ENCODE data around the gene TTC9C. TPM values are rescaled to one million over a fixed set of nuclear protein-coding genes. Genes with fewer than 3 reads are reported as not detected.

The TTC9C gene
- total and polyA plus RNA-seq, 2 of the 8 experiments (the other 6 are each of a cell fraction or from before 2014, with no cell fraction given) = 25.4 to 34.1 TPM

DNA sequence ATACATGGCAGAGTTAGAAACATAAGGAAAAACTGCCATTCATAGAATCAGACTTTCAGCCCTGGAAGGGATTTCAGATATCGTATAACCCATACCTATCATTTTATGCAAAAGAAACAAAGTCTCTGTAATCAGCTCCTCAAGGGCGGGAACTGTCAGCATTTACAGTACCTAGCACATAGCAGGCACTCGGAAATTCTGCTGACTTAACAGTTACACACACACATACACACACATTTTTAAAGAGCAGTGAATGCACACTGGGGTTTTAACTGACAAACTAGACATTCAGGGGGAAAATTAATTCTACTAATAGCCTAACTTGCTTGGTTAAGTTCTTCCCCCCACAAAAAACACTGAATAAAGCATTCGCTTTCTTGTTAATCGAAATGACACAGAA lies 12.1 kb upstream of the TTC9C start:
- Histone ChIP-seq H3K4me3 (ENCODE audit: extremely low read depth in 1 of 4, insufficient read depth in 2 of 4, low read depth in 3 of 4, low read length in 4 of 4) (no peak overlapping the region), H3K23me2 (ENCODE audit: low read depth, low read length) (no peaks in the 10 kb centered on the region), H3K56ac (replicated peaks; ENCODE audit: insufficient read length, low read depth, low read length) (no peak overlapping the region), H3K23ac (ENCODE audit: insufficient read length) (no peak overlapping the region), H3K9ac (replicated peaks in 1 of 4; ENCODE audit: extremely low read depth in 1 of 4, low read depth in 3 of 4, low read length in 3 of 4) (no peak overlapping the region), H3K79me2 (ENCODE audit: control insufficient read depth in 1 of 2, insufficient read depth in 2 of 2, low read length in 2 of 2) (peaks cover 0 to 19% of the 10 kb centered on the region in 2 experiments; a peak in 2 of 4 replicates), H2BK15ac (ENCODE audit: low read length) (no peak overlapping the region), H4K8ac (ENCODE audit: extremely low read depth, insufficient read depth, low read length) (no peak overlapping the region), H2AFZ (ENCODE audit: low read length) (no peak overlapping the region), H2BK120ac (replicated peaks; ENCODE audit: low read depth, low read length) (no peak overlapping the region), H3K79me1 (ENCODE audit: low read depth, low read length) (no peaks in the 10 kb centered on the region; the same call in 1 of the 2 replicates), H2BK12ac (ENCODE audit: low read depth, low read length) (no peak overlapping the region), H3K27me3 (replicated peaks in 1 of 4; ENCODE audit: control insufficient read depth in 3 of 4, extremely low read depth in 1 of 4, insufficient read depth in 3 of 4, low read length in 3 of 4) (no peaks in the 10 kb centered on the region; a peak in 1 of 7 replicates), H3K36me3 (ENCODE audit: control insufficient read depth in 2 of 4, insufficient read depth in 4 of 4, low read length in 3 of 4) (peaks cover 39 to 97% (median 76%) of the 10 kb centered on the region in 4 experiments), H4K91ac (replicated peaks; ENCODE audit: insufficient read length, low read length) (no peak overlapping the region), H3K9me3 (ENCODE audit: insufficient read depth in 2 of 2, low read depth in 1 of 2, low read length in 1 of 2) (no peaks in the 10 kb centered on the region), H3K18ac (ENCODE audit: extremely low read depth, low read length) (no peak overlapping the region), H3K4ac (replicated peaks; ENCODE audit: insufficient read length, low read depth, low read length) (no peak overlapping the region), H4K5ac (ENCODE audit: insufficient read length, low read depth, low read length) (no peak overlapping the region), H3K4me2 (ENCODE audit: insufficient read depth in 1 of 2, low read depth in 2 of 2, low read length in 2 of 2) (no peak overlapping the region), H3K27ac (ENCODE audit: low read depth, low read length) (no peak overlapping the region), H2BK20ac (ENCODE audit: low read length) (no peak overlapping the region), H2AK5ac (ENCODE audit: low read depth, low read length) (no peak overlapping the region), H3K14ac (ENCODE audit: insufficient read length) (no peak overlapping the region), H4K20me1 (replicated peaks in 1 of 2; ENCODE audit: control insufficient read depth in 1 of 2, insufficient read depth in 2 of 2, low read length in 2 of 2) (peaks cover 0 to 3% of the 10 kb centered on the region in 2 experiments), H2BK5ac (ENCODE audit: low read depth, low read length) (no peak overlapping the region), H3K4me1 (replicated peaks in 1 of 4; ENCODE audit: control insufficient read depth in 3 of 4, insufficient read depth in 4 of 4, low read length in 3 of 4) (peaks cover 0 to 13% (median 2%) of the 10 kb centered on the region in 4 experiments; a peak in 3 of 7 replicates)
- FAIRE-seq (no peak), DNase-seq (ENCODE audit: low read depth in 1 of 2, low spot score in 2 of 2) (no peak)
- ChIA-PET CTCF (ENCODE audit: partially characterized antibody) (interaction anchor here (0.6 to 4.0 kb wide), 9 partner anchors 8 to 497 kb away, joined by 3 to 26 read pairs (median 4); partner anchors contain the start of gene TAF6L), POLR2A (ENCODE audit: partially characterized antibody) (interaction anchor here (1.1 to 61.4 kb wide), 8 partner anchors 8 to 142 kb away, joined by 3 to 2041 read pairs (median 11); partner anchors contain the start of genes BSCL2, C11orf98, CSKMT and EEF1G)
- TF ChIP-seq, protein P1, sequence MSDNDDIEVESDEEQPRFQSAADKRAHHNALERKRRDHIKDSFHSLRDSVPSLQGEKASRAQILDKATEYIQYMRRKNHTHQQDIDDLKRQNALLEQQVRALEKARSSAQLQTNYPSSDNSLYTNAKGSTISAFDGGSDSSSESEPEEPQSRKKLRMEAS (IDR thresholded peaks at IDR 0.05) = no peak
- TF ChIP-seq JUN (IDR thresholded peaks at IDR 0.05; ENCODE audit: low read depth, low read length) (no peak), SIN3A (conservative IDR thresholded peaks at IDR 0.05 in 1 of 2, IDR thresholded peaks at IDR 0.05 in 1 of 2; ENCODE audit: low read depth in 1 of 2, low read length in 2 of 2) (no peak), CEBPB (IDR thresholded peaks at IDR 0.05; ENCODE audit: low read depth, low read length) (no peak), KDM1A (IDR thresholded peaks at IDR 0.05; ENCODE audit: borderline replicate concordance, low read length) (no peak), TAF7 (optimal IDR thresholded peaks at IDR 0.05; ENCODE audit: borderline replicate concordance, low read depth, low read length) (no peak), KDM5A (IDR thresholded peaks at IDR 0.05; ENCODE audit: low read length) (no peak), TEAD4 (IDR thresholded peaks at IDR 0.05; ENCODE audit: low read depth, low read length) (no peak), NRF1 (IDR thresholded peaks at IDR 0.05; ENCODE audit: low read depth, low read length) (no peak), YY1 (IDR thresholded peaks at IDR 0.05; ENCODE audit: low read depth, low read length) (no peak), SP4 (IDR thresholded peaks at IDR 0.05; ENCODE audit: low read length) (no peak), BRCA1 (IDR thresholded peaks at IDR 0.05; ENCODE audit: low read depth, low read length) (no peak)
- WGBS, 2 experiments (ENCODE audit: extremely low coverage in 1 of 2, insufficient coverage in 1 of 2, insufficient read length in 1 of 2, insufficient replicate concordance in 2 of 2, low coverage in 1 of 2, low lambda C conversion rate in 2 of 2, missing lambda C conversion rate in 1 of 2) = 90% methylated on average over 5 of the region's 5 CpGs; no CpG with 5 or more reads in 1 of the 2 experiments

All from H1 (cell line).